Esophagus (tissue), 2 donors: ENCODE results near the gene SLC8A3. TPM values are rescaled to one million over a fixed set of nuclear protein-coding genes. Genes with fewer than 3 reads are reported as not detected.

Experiments used
- H3K27ac ChIP-seq, 2 donors: one replicate each; pipeline ENCODE4 v1.5.1; 2013; ENCODE audit warnings: low read depth in 2 of 2, mild to moderate bottlenecking in 2 of 2, inconsistent platforms in 1 of 2, low read length in 1 of 2, moderate library complexity in 1 of 2
- H3K27me3 ChIP-seq, 2 donors: one replicate each; pipeline ENCODE4 v1.6.1; 2013; ENCODE audit warnings: low read length in 2 of 2, control low read depth in 1 of 2, mild to moderate bottlenecking in 1 of 2; ENCODE audit not compliant: insufficient read depth in 2 of 2, control insufficient read depth in 1 of 2
- H3K36me3 ChIP-seq, 2 donors: one replicate each; pipeline ENCODE4 v1.6.1; 2013; ENCODE audit warnings: low read length in 1 of 2; ENCODE audit not compliant: control insufficient read depth in 2 of 2, insufficient read depth in 2 of 2
- H3K4me1 ChIP-seq, 2 donors: one replicate each; pipeline ENCODE4 v1.6.1; 2013; ENCODE audit warnings: low read length in 1 of 2; ENCODE audit not compliant: control insufficient read depth in 2 of 2, insufficient read depth in 2 of 2
- H3K4me3 ChIP-seq, 2 donors: one replicate each; pipeline ENCODE4 v1.5.1; 2013; ENCODE audit warnings: low read length in 2 of 2, mild to moderate bottlenecking in 2 of 2, low read depth in 1 of 2, moderate library complexity in 1 of 2
- H3K9me3 ChIP-seq, 2 donors: one replicate each; pipeline ENCODE4 v1.6.1; 2013; ENCODE audit warnings: mild to moderate bottlenecking in 2 of 2, low read depth in 1 of 2, low read length in 1 of 2, moderate library complexity in 1 of 2; ENCODE audit not compliant: control insufficient read depth in 2 of 2, insufficient read depth in 1 of 2
- WGBS, 2 donors: extraction: QIAGEN DNeasy Blood & Tissue Kit; methylation state at CpG; one replicate each; pipeline ENCODE4 v1.1.7; 2013; 5-methylcytosine and 5-hydroxymethylcytosine counted together
- polyA plus RNA-seq, 2 donors: library from polyadenylated mRNA; stranded (reverse); fragments of 200-250 nt; gene quantifications; one replicate each; pipeline ENCODE4 v1.2.3, GENCODE V29; 2013
- donor health status: healthy with polysubstance abuse.
- donor health status: Bipolar disorder and iron deficiency.

The SLC8A3 gene
- polyA plus RNA-seq, 2 donors = 0.04 TPM; not detected in 1

- H3K4me3 ChIP-seq = no peak overlapping the region
- WGBS, 2 donors = 85 to 100% methylated on average over 2 of the region's 2 CpGs
- H3K9me3 ChIP-seq = peaks cover 0 to 2% of the 10 kb centered on the region in 2 donors
- no peaks in the 10 kb centered on the region for H3K36me3 ChIP-seq
- no peak overlapping the region for H3K27ac ChIP-seq
- no peaks in the 10 kb centered on the region for H3K4me1 ChIP-seq
- peaks cover 0 to 3% of the 10 kb centered on the region in 2 donors for H3K27me3 ChIP-seq
Observed at GRCh38 chr14:70043001-70043400, 145.8 kb downstream of the SLC8A3 start.

GRCh38 chr14:70036665-70037064, 152.1 kb downstream of the SLC8A3 start:
- Histone ChIP-seq H3K4me3 (no peak overlapping the region), H3K27ac (no peak overlapping the region), H3K36me3 (no peaks in the 10 kb centered on the region), H3K4me1 (no peaks in the 10 kb centered on the region), H3K27me3 (peaks cover 0 to 3% of the 10 kb centered on the region in 2 donors), H3K9me3 (peaks cover 2% of the 10 kb centered on the region in 2 donors)
- 60 to 68% methylated on average over 1 of the region's 1 CpG for WGBS, 2 donors

- peaks cover 0 to 2% of the 10 kb centered on the region in 2 donors for H3K9me3 ChIP-seq
- H3K27ac ChIP-seq = no peak overlapping the region
- H3K4me1 ChIP-seq = no peaks in the 10 kb centered on the region
- H3K36me3 ChIP-seq = no peaks in the 10 kb centered on the region
- H3K27me3 ChIP-seq = no peaks in the 10 kb centered on the region
- 86 to 94% methylated on average over 3 of the region's 3 CpGs for WGBS, 2 donors
- no peak overlapping the region for H3K4me3 ChIP-seq
Observed at GRCh38 chr14:70034257-70034656, 154.5 kb downstream of the SLC8A3 start.

DNA sequence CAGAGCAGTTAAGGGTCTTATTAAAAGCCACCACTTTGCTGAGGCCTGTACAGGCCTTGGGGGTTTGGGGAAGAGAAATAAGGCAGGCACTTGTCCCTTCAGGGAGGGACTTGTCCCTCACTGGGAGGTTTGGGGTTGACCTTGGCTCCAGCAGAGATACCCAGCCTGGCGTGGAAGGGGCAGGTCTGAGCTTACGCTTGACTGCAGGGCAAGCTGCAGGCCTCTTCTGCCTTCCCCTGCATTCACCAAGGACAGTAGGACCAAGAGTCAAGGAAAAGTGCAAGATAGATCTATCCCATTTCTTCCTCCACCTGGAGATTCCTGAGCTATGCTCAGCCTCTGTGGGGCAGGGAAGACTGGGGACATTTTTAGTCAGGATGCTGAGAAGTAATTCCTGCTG, 155.2 kb downstream of the SLC8A3 start:
- Histone ChIP-seq H3K27me3 (no peaks in the 10 kb centered on the region), H3K4me3 (no peak overlapping the region), H3K4me1 (no peaks in the 10 kb centered on the region), H3K36me3 (no peaks in the 10 kb centered on the region), H3K27ac (no peak overlapping the region), H3K9me3 (peaks cover 0 to 2% of the 10 kb centered on the region in 2 donors)
- 86 to 89% methylated on average over 2 of the region's 2 CpGs for WGBS, 2 donors

DNA sequence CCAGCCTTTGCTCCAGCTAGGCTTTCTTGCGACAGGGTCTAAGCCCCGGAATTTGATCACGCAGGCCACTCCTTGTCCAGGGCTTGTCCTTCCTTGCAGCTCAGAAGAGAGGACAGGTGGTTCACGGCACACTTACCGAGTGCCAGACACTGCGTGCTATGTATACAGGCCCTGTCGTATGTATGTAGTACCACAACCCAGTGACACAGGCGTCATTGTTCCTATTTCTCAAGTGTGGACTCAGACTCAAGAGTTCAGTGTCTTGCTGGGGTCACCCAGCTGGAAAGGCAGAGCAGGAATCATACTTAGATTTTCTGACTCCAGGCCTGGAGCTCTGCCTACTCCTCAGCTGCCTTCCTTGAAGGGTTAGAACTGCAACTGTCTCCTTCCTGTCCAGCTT, 155.6 kb downstream of the SLC8A3 start:
- Histone ChIP-seq H3K27ac (no peak overlapping the region), H3K36me3 (no peaks in the 10 kb centered on the region), H3K4me1 (no peaks in the 10 kb centered on the region), H3K9me3 (peaks cover 0 to 2% of the 10 kb centered on the region in 2 donors), H3K27me3 (no peaks in the 10 kb centered on the region), H3K4me3 (no peak overlapping the region)
- WGBS, 2 donors = 83 to 89% methylated on average over 8 of the region's 8 CpGs

DNA sequence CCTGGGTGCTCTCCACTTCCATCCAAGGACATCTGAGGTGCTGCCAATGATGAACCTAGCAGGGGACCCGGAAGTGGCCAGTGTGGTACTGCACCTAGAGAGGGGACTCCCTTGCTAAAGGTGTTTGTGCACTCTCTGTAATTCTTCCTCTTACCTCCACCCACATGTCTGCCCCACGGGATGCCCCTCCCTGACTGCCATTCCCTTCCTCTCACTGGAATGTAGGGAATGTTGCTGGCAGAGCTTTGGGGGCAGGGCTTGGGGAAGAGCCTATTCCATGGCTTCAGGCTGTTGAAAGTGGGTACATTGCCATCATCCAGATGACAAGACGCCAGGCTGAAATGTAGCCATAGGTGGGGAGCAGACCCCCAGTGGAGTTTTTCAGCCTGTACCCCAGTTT, 156.3 kb downstream of the SLC8A3 start:
- H3K27ac ChIP-seq = no peak overlapping the region
- no peaks in the 10 kb centered on the region for H3K27me3 ChIP-seq
- no peaks in the 10 kb centered on the region for H3K4me1 ChIP-seq
- H3K9me3 ChIP-seq = peaks cover 0 to 2% of the 10 kb centered on the region in 2 donors
- H3K36me3 ChIP-seq = no peaks in the 10 kb centered on the region
- WGBS, 2 donors = 40 to 54% methylated on average over 3 of the region's 3 CpGs
- no peak overlapping the region for H3K4me3 ChIP-seq

DNA sequence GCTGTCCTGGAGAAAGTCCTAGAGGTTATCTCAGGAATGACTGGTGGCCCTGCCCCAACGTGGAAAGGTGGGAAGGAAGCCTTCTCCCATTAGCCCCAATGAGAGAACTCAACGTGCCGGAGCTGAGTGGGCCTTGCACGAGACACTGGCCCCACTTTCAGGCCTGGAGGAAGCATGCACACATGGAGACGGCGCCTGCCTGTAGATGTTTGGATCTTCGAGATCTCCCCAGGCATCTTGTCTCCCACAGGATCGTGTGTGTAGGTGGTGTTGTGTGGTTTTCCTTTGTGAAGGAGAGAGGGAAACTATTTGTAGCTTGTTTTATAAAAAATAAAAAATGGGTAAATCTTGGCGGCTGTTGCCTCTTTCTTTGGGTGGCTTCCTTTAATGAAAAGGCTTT, 156.7 kb downstream of the SLC8A3 start:
- H3K36me3 ChIP-seq = no peaks in the 10 kb centered on the region
- H3K4me3 ChIP-seq = no peak overlapping the region
- no peaks in the 10 kb centered on the region for H3K4me1 ChIP-seq
- H3K27me3 ChIP-seq = no peaks in the 10 kb centered on the region
- H3K27ac ChIP-seq = no peak overlapping the region
- peaks cover 0 to under 1% of the 10 kb centered on the region in 2 donors for H3K9me3 ChIP-seq
- 71 to 81% methylated on average over 9 of the region's 9 CpGs for WGBS, 2 donors

GRCh38 chr14:70029296-70030132, 159.2 kb downstream of the SLC8A3 start:
- no peaks in the 10 kb centered on the region for H3K9me3 ChIP-seq
- H3K27ac ChIP-seq = no peak overlapping the region
- no peaks in the 10 kb centered on the region for H3K36me3 ChIP-seq
- no peak overlapping the region for H3K4me3 ChIP-seq
- no peaks in the 10 kb centered on the region for H3K27me3 ChIP-seq
- H3K4me1 ChIP-seq = no peaks in the 10 kb centered on the region
- 61 to 65% methylated on average over 6 of the region's 6 CpGs for WGBS, 2 donors

DNA sequence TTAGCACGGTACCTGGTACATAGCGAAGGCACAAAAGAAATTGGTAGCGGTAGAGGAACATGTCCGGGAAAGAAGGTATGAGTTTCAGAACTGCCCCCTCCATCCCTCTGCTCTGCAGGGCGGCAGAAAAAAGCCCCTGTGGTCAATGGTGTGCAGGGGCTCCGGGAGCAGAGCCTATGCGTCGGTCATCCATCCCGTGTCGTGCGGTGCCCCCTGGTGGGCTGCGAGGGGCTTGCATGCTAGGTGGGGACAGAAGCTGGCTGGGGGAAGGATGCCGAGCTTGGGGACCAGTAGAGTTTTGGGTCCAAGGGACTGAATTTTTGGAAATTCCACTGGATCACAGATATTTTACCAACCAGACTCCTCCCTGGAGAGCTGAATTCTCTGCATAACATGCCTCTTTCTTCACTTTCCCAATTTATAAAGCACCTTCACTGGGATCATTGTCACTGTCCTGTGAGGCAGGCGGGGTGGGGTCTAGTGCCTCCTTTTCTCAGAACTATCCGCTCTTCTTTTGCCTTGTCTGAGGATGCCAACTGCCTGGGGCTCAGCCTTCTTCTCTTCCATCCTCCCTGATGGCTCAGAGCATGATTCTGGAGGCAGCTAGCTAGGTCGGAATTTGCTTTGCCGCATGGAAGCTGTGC, 160.8 kb downstream of the SLC8A3 start:
- WGBS, 2 donors = 32 to 34% methylated on average over 17 of the region's 17 CpGs
- Histone ChIP-seq H3K27ac (no peak overlapping the region), H3K4me3 (no peak overlapping the region), H3K27me3 (no peaks in the 10 kb centered on the region), H3K4me1 (no peaks in the 10 kb centered on the region), H3K36me3 (no peaks in the 10 kb centered on the region), H3K9me3 (no peaks in the 10 kb centered on the region)
